EH (cell line): ENCODE results near the gene TMEM184A.

Experiments used
- DNase-seq: peaks from one replicate; pipeline ENCODE4 v3.0.0-alpha.2; 2015; ENCODE audit warnings: low read depth

TMEM184A gene

DNA sequence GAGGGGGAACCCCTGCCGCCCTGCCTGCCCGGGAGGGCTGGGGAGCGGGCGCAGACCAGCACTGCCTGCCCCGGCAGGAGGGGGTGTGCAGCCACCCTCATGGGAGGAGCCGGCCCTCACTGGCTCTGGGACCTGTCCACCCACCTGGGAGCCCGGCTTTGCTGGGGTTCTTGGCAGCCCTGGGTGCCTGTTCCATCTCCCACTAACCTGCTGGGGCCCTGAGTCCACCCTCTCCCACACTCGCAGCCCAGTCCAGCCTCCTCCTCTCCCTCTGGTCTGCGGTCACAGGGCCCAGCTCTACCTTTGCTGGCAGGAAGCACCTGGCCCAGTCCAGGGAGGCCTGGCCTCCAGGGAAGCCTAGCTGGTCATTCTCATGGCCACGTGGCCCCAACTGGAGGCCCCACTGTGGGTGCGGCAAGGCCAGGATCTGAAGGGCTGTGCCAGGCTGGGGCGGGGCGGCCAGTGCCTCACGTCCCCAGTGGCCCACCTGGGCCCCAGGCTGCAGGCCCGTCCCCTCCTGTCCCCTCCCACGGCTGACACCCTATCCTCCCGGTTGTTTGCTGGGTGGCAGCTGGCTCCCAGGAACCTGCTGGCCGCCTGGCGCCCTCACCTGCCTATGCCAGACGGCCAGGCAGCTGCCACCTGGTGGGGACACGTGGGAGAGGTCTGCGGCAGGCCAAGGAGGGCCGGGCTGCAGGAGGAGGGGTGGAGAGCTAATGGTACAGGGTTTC lies at the start of gene TMEM184A:
Gene TMEM184A, minus strand, starts transcription at position 393 of the 731 bp plus-strand sequence. CDS start 721 bp downstream, outside the sequence.
- DNase-seq: no peak

- no peak for DNase-seq
Measured at GRCh38 chr7:1604383-1604782, 48.4 kb upstream of the TMEM184A start.

DNA sequence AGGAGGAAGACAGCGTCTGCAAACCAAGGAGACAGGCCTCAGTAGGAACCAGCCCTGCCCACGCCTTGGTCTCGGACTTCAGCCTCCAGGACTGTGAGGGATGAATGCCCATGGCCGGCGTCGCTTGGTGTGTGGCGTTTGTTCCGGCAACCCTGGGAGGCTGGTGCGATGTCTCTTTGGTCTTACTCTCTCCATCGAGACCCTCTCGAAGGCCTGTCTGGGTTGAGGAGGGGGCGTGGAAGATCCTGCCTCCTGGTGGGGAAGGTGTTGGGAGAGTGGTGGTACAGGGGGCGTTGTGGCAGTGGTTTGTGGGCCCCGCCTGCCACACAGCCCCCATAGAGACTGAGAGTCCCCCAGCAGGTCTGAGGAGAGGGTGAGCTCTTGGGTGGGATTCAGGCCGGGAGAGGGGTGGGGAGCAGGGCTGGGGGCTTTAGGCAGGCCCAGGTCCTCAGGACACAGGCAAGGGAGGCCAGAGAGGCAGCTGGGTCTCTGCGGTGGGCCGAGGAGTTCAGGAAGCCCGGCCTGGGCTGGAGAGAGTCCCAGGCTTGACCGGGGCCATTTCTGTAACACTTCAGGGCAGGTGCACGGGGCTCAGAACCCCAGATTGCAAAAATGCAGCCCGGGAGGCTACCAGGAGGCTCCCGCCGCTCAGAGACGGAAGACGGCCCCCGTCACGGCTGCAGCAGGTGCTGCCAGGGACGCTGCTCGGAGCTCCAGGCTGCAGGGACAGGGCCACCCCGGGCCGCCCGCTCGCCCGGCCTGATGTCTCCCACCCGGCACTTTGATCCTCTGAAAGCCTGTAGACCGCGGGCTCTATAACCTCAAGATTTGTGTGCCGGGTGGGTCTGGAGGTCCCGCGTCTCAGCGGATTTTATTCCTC lies 47.6 kb upstream of the TMEM184A start:
- DNase-seq: no peak

DNA sequence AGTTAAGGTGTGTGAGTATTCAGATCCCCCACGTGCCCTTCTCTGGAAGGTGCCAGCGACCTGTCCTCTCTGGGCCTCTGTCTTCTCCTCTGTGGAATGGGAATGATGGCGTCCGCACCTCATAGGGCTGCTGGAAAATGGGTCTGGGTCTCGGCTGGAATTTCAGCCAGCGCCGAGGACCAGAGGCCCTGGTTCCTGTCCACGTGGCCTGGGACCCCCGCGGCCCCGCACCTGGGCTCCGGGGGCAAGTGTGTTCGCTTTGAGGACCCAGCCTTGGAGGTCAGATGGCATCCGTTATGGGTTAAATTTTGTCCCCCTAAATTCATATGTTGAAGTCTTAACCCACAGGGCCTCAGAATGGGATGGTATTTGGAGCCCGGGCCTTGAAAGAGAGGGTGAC lies 46.4 kb upstream of the TMEM184A start:
- DNase-seq: no peak

- DNase-seq: no peak
Measured at GRCh38 chr7:1601956-1602355, 46.0 kb upstream of the TMEM184A start.

DNA sequence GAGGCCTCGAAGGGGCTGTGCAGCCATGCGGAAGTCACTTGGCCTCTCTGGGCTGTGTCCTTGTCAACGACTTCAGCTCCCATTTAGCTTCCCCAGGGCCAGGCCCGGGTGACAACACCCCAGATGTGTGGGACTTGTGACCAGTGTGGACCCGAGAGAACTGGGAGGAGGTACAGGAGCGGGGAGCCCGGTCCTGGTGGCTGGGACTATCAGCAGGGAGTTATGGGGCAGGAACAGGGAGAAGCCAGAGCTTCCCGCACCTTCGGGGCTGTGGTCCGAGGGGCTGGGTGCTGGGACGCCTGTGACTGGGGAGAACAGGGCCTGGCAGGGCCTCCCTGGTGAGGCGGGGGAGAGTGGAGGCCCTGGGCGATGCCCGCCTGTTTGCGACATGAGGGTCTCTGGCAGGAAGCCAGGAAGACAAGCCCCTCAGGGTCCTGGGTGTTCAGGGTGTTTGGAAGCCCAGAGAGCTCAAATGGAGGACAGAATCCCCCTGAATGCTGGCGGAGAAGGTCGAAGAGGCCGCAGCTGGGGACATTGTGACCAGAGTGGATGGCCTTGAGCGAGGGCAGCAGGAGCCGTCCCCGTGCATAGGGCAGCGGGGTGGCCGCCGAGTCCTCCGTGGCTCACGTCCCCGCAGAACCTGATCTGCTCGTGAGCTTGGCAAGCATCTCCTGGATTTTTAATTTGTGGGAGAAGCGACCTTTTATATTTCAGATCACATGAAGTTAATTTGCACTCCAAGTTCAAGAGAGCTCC lies 43.8 kb upstream of the TMEM184A start:
- DNase-seq: no peak

DNA sequence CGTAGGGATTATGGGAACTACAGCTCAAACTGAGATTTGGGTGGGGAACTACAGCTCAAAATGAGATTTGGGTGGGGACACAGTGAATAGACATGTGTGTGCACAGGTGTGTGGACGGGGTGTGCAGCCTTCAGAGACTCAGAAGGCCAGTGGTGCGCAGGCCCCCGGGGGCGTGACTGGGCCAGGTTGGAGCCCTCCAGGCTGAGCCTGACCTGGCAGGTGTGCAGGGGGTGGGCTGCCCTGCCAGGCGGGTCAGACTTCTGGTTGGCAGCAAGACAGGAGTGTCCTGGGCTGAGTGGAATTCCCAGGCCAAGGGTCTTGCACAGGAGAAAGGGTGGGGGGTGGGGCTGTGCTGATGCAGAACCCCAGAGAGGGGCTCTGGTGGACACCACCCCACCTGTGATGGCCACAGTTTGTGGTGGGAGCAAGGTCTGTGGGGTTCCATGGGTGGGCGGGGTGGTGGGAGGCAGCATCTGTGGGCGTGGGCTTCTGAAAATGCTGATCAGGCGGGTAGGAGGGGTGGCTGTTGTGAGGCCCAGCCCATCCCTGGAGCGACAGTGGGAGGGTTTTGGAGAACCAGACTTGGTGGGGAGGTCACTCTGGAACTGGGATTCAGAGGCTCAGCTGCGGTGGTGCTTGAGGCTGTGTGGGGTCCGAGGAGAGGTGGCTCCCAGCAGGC lies 43.1 kb upstream of the TMEM184A start:
- DNase-seq: no peak

- DNase-seq: no peak
Measured at GRCh38 chr7:1598286-1598685, 42.3 kb upstream of the TMEM184A start.

GRCh38 chr7:1597791-1598190 lies 41.8 kb upstream of the TMEM184A start:
- DNase-seq: no peak

- DNase-seq: no peak
Measured at GRCh38 chr7:1597066-1597760, 41.2 kb upstream of the TMEM184A start.

DNA sequence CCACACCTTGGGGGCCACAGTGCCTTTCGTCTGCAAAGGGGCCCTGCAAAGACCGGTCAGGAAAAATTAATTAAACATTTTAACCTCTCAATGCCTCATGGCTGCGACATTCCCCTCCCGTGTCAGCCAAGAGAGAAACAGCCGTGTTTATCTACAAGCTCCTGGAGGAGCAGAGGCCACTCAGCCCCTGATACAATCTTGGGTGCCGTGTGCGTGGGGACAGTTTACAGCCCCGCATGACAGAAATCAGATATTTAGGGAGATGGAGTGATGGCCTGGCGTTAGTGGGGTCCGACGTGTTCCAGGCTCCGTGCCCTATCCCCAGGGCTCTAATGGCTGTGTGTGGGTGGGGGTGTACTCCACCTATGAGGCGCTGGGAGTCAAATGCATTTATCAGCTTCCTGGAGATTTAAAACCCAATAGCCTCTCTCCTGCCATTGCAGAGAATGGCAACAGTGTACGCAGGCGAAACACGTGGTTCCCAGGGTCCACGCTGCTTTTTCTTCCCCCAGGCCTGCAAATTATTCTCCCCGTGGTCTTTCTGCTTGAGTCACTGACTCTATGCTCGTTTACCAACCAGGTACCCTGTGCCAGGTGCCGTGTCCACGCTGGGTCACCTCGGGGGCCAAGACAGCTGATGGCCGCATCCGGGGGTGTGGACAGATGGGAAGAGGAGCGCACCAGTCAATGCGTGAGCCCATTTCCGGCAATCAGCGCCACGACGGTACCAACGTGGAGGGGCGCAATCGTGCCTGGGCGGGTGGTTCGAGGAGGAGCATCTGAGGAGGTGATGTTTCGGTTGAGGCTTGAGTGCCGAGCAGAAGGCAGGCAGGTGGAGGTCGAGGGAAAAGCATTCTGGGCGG lies 40.4 kb upstream of the TMEM184A start:
- no peak for DNase-seq

DNA sequence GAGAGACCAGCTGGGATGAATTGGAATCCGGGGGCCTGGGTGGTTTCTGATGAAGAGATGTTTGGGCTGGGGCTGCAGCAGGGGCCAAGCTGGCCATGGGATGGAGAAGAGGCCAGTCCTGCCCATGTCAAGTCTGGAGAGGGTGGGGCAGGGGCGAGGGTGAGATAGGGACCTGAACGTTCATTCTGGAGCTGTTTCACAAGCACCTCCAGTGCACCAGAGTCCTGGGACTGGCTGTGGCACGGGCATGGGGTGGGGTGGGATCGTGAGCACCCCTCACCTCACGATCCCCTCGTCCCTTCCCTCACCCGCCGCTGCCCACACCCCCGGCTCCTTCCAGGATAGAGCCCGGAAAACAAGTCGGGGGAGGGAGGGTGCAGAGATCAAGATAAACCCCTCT lies 39.6 kb upstream of the TMEM184A start:
- no peak for DNase-seq

DNA sequence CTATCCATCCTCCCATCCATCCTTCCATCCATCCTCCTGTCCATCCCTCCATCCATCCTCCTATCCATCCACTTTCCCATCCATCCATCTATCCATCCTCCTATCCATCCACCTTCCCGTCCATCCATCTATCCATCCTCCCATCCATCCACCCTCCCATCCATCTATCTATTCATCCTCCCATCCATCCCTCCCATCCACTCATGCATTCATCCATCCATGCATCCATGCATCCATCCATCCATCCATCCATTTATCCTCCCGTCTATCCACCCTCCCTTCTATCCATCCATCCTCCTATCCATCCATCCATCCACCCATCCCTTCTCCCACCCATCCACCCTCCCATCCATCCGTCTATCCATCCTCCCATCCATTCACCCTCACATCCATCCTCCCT lies 39.0 kb upstream of the TMEM184A start:
- no peak for DNase-seq

DNA sequence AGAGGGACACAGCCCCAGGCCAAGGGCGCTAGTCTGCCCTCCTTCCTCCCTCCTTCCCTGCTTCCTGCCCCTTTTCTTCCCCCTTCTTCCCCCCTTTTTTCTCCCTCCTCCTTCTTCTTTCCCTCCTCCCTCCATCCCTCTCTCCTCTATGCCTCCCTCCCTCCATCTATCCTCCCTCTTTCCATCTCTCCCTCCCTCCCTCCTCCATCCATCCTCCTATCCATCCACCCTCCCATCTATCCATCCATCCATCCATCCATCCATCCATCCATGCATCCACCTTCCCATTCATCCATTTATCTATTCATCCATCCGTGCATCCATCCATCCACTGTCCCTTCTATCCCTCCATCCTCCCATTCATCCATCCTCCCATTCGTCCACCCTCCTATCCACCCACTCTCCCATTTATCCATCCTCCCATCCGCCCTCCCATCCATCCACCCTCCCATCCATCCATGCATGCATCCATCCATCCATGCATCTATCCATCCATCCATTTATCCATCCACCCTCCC lies 38.0 kb upstream of the TMEM184A start:
- DNase-seq: no peak

DNA sequence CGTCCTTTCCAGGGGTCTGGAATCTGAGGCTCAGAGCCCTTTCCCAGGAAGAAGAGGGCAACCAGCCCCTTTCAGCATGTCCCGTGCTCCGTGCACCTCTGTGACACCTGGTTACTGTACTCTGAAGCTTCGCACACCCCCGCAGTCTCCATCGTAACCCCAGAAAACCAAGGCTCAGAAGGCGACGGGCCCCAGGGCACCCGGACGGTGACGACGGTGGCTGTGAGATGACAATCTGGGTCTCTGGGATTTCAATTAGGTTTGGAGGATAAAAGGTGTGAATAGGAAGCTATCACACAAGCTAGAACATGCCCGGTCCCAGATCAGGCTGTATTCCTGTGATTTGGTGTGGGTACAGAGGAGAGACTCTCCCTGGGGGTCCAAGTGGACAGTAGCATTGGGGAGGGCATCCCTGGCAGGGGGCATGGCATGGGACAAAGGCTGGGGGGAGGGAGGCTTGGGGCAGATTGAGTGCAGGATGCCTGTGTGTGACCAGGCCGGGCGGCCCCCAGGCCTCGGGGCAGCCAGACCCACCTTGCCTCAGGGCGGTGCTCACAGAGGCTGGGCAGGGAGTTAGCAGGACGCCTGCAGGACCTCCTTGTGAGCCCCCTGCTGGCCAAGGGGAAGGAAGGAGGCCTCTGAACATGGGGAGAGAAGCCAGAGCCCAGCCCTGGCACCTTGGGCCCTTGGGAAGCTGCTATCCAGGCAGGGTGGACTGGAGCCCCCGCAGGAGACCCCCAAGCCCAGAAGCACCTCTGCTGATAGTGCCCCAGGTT lies 37.3 kb upstream of the TMEM184A start:
- DNase-seq: peak; percentile 15

DNA sequence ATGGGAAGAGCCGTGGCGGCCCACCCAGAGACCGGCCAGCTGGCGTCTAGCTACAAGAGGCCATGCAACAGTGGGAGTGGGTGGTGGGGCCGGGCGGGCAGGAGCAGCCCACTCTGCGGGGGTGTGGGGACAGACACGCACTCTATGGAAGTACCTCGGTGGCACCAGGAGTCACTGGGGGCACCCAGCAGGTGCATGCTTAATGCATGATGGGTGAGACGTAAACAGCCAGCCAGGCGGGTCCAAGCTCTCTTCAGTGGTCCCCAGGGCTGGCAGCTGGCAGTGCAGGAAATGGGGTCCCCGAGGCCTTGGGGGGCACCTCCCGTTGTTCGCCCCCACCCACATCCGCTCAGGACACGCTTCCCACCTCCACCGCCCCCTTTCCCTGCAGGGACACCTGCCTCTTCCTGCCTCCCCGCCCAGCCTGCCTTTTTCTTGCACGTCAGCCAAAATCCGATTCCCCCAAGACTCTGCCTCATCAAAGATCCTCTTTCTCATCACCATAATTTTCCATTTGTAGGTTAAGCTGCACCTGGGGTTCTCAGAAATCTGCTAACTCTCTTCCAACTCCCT lies 36.4 kb upstream of the TMEM184A start:
- no peak for DNase-seq

DNA sequence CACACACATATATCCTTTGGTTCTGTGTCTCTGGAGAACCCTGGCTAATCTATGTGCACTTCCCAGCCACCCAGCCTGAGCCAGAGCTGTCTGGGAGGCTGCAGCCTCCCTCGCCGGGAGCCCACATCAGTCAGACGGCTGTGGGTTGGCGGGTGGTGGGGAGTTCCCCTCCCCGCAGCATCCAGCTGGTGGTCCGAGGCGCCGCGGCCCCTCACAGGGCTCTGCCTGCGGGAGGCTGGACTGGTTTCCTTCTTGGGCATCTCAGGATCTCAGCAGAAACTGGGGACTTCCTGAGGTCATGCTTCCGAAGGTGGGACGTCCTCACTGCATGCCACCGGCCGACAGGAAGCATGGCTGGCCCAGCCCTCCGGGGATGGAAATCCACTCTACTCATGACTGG lies 35.9 kb upstream of the TMEM184A start:
- no peak for DNase-seq

DNA sequence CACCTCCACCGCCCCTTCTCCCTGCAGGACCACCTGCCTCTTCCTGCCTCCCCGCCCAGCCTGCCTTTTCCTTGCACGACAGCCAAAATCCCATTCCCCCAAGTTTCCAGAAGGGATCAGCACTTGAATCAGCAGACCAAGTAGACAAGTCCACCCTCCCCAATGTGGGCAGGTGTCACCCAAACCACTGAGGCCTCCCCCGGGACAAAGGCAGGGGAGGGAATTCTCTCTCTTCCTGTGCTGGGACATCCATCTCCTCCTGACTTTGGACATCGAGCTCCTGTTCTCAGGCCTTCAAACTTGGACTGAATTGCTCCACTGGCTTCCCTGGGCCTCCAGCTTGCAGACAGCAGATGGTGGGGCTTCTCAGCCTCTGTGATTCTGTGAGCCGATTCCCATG lies 35.4 kb upstream of the TMEM184A start:
- DNase-seq: no peak

DNA sequence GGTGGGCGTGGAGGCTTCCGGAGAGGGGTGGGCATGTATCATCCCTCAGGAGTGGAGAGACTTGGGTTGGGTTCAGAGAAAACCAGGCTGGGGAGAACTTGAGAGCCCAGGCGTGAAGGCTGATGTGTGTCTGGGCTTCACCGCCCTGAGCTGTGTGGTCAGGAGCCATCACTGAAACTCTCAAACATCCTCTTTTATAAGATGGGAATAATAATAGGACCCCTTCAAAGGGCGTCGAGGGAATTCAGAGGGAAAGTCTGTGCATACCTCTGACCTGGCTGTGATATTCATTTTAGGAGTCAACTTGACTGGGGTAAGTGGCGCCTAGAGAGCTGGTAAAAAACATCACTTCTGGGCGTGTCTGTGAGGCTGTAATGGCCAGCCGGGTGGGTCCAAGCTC lies 34.9 kb upstream of the TMEM184A start:
- no peak for DNase-seq
